Measurements from ENCODE around the gene CHI3L1. TPM values are rescaled to one million over a fixed set of nuclear protein-coding genes. Genes with fewer than 3 reads are reported as not detected.

CHI3L1 gene
- total RNA-seq, 1 experiment from 2014 or later, result not detected

DNA sequence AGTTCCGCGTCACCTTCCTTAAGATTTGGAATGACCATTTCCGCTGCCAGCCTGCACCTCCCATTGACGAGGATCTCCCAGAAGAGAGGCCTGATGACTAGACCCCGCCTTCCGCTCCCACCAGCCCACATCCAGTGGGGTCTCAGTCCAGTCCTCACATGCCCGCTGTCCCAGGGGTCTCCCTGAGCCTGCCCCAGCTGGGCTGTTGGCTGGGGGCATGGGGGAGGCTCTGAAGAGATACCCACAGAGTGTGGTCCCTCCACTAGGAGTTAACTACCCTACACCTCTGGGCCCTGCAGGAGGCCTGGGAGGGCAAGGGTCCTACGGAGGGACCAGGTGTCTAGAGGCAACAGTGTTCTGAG, 20.7 kb downstream of the CHI3L1 start:
- ATAC-seq (no peak), DNase-seq (ENCODE audit: low read depth, low spot score) (no peak)
- CTCF ChIA-PET, result interaction anchor here (1.0 to 1.1 kb wide), 3 partner anchors 40 to 126 kb away, joined by 4 to 12 read pairs (median 6); no protein-coding TSS in a partner anchor
- H3K27ac ChIP-seq (ENCODE audit: low read depth, low read length), result no peak overlapping the region
- H3K36me3 ChIP-seq (ENCODE audit: control insufficient read depth in 1 of 2, insufficient read depth in 2 of 2, low read length in 2 of 2), result no peaks in the 10 kb centered on the region
- no peak for TF ChIP-seq ZFX (IDR thresholded peaks at IDR 0.05)
- TF ChIP-seq FOSL1 (IDR thresholded peaks at IDR 0.05; ENCODE audit: low read depth), result no peak
- TF ChIP-seq, protein P1, sequence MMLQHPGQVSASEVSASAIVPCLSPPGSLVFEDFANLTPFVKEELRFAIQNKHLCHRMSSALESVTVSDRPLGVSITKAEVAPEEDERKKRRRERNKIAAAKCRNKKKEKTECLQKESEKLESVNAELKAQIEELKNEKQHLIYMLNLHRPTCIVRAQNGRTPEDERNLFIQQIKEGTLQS (IDR thresholded peaks at IDR 0.05), result no peak
- TF ChIP-seq CEBPB (IDR thresholded peaks at IDR 0.05; ENCODE audit: low read depth), result no peak
- no peak for TF ChIP-seq POLR2A (IDR thresholded peaks at IDR 0.05; ENCODE audit: borderline replicate concordance, extremely low read depth, insufficient read depth, insufficient read length)
- TF ChIP-seq, protein P2, sequence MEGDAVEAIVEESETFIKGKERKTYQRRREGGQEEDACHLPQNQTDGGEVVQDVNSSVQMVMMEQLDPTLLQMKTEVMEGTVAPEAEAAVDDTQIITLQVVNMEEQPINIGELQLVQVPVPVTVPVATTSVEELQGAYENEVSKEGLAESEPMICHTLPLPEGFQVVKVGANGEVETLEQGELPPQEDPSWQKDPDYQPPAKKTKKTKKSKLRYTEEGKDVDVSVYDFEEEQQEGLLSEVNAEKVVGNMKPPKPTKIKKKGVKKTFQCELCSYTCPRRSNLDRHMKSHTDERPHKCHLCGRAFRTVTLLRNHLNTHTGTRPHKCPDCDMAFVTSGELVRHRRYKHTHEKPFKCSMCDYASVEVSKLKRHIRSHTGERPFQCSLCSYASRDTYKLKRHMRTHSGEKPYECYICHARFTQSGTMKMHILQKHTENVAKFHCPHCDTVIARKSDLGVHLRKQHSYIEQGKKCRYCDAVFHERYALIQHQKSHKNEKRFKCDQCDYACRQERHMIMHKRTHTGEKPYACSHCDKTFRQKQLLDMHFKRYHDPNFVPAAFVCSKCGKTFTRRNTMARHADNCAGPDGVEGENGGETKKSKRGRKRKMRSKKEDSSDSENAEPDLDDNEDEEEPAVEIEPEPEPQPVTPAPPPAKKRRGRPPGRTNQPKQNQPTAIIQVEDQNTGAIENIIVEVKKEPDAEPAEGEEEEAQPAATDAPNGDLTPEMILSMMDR (IDR thresholded peaks at IDR 0.05 in 2 of 3, conservative IDR thresholded peaks at IDR 0.05 in 1 of 3; ENCODE audit: borderline replicate concordance in 1 of 3, insufficient read depth in 1 of 3, low read depth in 2 of 3, low read length in 2 of 3), result no peak
- TF ChIP-seq SP1 (IDR thresholded peaks at IDR 0.05; ENCODE audit: low read depth), result no peak
- TF ChIP-seq POLR2AphosphoS5 (IDR thresholded peaks at IDR 0.05; ENCODE audit: low read depth, low read length), result no peak
- TF ChIP-seq, protein P3, sequence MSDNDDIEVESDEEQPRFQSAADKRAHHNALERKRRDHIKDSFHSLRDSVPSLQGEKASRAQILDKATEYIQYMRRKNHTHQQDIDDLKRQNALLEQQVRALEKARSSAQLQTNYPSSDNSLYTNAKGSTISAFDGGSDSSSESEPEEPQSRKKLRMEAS (IDR thresholded peaks at IDR 0.05), result no peak
- TF ChIP-seq, protein P4, sequence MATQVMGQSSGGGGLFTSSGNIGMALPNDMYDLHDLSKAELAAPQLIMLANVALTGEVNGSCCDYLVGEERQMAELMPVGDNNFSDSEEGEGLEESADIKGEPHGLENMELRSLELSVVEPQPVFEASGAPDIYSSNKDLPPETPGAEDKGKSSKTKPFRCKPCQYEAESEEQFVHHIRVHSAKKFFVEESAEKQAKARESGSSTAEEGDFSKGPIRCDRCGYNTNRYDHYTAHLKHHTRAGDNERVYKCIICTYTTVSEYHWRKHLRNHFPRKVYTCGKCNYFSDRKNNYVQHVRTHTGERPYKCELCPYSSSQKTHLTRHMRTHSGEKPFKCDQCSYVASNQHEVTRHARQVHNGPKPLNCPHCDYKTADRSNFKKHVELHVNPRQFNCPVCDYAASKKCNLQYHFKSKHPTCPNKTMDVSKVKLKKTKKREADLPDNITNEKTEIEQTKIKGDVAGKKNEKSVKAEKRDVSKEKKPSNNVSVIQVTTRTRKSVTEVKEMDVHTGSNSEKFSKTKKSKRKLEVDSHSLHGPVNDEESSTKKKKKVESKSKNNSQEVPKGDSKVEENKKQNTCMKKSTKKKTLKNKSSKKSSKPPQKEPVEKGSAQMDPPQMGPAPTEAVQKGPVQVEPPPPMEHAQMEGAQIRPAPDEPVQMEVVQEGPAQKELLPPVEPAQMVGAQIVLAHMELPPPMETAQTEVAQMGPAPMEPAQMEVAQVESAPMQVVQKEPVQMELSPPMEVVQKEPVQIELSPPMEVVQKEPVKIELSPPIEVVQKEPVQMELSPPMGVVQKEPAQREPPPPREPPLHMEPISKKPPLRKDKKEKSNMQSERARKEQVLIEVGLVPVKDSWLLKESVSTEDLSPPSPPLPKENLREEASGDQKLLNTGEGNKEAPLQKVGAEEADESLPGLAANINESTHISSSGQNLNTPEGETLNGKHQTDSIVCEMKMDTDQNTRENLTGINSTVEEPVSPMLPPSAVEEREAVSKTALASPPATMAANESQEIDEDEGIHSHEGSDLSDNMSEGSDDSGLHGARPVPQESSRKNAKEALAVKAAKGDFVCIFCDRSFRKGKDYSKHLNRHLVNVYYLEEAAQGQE (IDR thresholded peaks at IDR 0.05; ENCODE audit: low read depth), result no peak
- no peak for TF ChIP-seq ELF1 (IDR thresholded peaks at IDR 0.05; ENCODE audit: borderline replicate concordance, low read depth)
- no peak overlapping the region for H3K9ac ChIP-seq (ENCODE audit: low read length)
- no peak overlapping the region for H3K4me3 ChIP-seq (replicated peaks in 1 of 2; ENCODE audit: low read depth in 1 of 2, low read length in 2 of 2)
- H3K4me1 ChIP-seq (ENCODE audit: control insufficient read depth in 1 of 2, insufficient read depth in 2 of 2, low read length in 2 of 2), result peaks cover 5 to 26% of the 10 kb centered on the region in 2 experiments; a peak in 3 of 4 replicates
- no peaks in the 10 kb centered on the region for H3K27me3 ChIP-seq (ENCODE audit: insufficient read depth, low read length)
- RAD21 ChIA-PET (ENCODE audit: low non-redundant PET in 1 of 2, low total read pairs in 2 of 2, uncharacterized antibody in 2 of 2, unreplicated experiment in 2 of 2), result interaction anchor here (1.1 to 1.5 kb wide), 4 partner anchors 42 to 50 kb away, joined by 3 to 13 read pairs (median 4); no protein-coding TSS in a partner anchor
- H3K9me2 ChIP-seq (ENCODE audit: insufficient read depth), result no peaks in the 10 kb centered on the region
- no peaks in the 10 kb centered on the region for H3K79me2 ChIP-seq (ENCODE audit: insufficient read depth, low read length)
- H3K4me2 ChIP-seq (ENCODE audit: low read length), result no peak overlapping the region
- intact Hi-C loops (cut with micrococcal nuclease), result loop anchor here (1.0 kb wide), 1 partner anchor 51 kb away; no protein-coding TSS in a partner anchor
- POLR2A ChIA-PET, result no interaction called here
- H3K9me3 ChIP-seq (ENCODE audit: control insufficient read depth in 1 of 2, insufficient read depth in 1 of 2, low read depth in 1 of 2, low read length in 2 of 2), result no peaks in the 10 kb centered on the region
- BruUV-seq (replicated peaks), result no TSS peak
- H4K20me1 ChIP-seq (ENCODE audit: insufficient read depth), result no peaks in the 10 kb centered on the region
- no peak overlapping the region for H2AFZ ChIP-seq (ENCODE audit: low read depth, low read length, poor library complexity, severe bottlenecking)
